Loucy (cell line): ENCODE data around the gene STOML3.

Experiments
- H2AFZ ChIP-seq: fragments of 200-600 bp; sonication (generic); 2 replicates; pipeline ENCODE4 v1.6.0; 2016; ENCODE audit warnings: antibody characterized with exemption, mild to moderate bottlenecking, low read length, moderate library complexity
- H3F3A ChIP-seq: fragments of 200-600 bp; 2 replicates; pipeline ENCODE4 v1.6.0; 2016; ENCODE audit warnings: antibody characterized with exemption, low read depth, mild to moderate bottlenecking
- H3K27me3 ChIP-seq: fragments of 200-600 bp; sonication (generic); 2 replicates; pipeline ENCODE4 v1.6.1; 2014; ENCODE audit warnings: low read length, mild to moderate bottlenecking; ENCODE audit not compliant: insufficient read depth, poor library complexity, severe bottlenecking
- H3K36me3 ChIP-seq: fragments of 200-600 bp; sonication (generic); 2 replicates; pipeline ENCODE4 v1.6.1; 2016; ENCODE audit warnings: low read length; ENCODE audit not compliant: insufficient read depth
- H3K4me1 ChIP-seq: fragments of 200-600 bp; sonication (generic); 2 replicates; pipeline ENCODE4 v1.5.1; 2014; ENCODE audit warnings: low read length, mild to moderate bottlenecking; ENCODE audit not compliant: insufficient read depth, poor library complexity, severe bottlenecking
- H3K4me2 ChIP-seq: fragments of 200-600 bp; sonication (generic); 2 replicates; pipeline ENCODE4 v1.6.0; 2014; ENCODE audit warnings: antibody characterized with exemption, low read length, low read depth, mild to moderate bottlenecking; ENCODE audit not compliant: poor library complexity, severe bottlenecking
- H3K4me3 ChIP-seq: fragments of 200-600 bp; sonication (generic); 2 replicates; pipeline ENCODE4 v1.5.1; 2014; ENCODE audit warnings: low read length, mild to moderate bottlenecking, mixed read lengths; ENCODE audit not compliant: poor library complexity, severe bottlenecking
- H3K79me2 ChIP-seq: fragments of 200-600 bp; sonication (generic); 2 replicates; pipeline ENCODE4 v1.6.1; 2014; ENCODE audit warnings: low read length; ENCODE audit not compliant: insufficient read depth
- H3K9ac ChIP-seq: fragments of 200-600 bp; sonication (generic); 2 replicates; pipeline ENCODE4 v1.6.0; 2014; ENCODE audit warnings: mild to moderate bottlenecking, low read depth, low read length, moderate library complexity; ENCODE audit not compliant: poor library complexity, severe bottlenecking
- H3K9me2 ChIP-seq: fragments of 200-600 bp; sonication (generic); replicated peaks from 2 replicates; pipeline ENCODE4 v1.6.1; 2016; ENCODE audit warnings: low read depth, low read length, mixed read lengths
- H3K9me3 ChIP-seq: fragments of 200-600 bp; sonication (generic); 2 replicates; pipeline ENCODE4 v1.6.1; 2014; ENCODE audit warnings: mild to moderate bottlenecking, antibody characterized with exemption, low read length, low read depth; ENCODE audit not compliant: insufficient read depth
- H4K20me1 ChIP-seq: fragments of 200-600 bp; sonication (generic); 2 replicates; pipeline ENCODE4 v1.6.0; 2014; ENCODE audit warnings: antibody characterized with exemption, low read length, mild to moderate bottlenecking; ENCODE audit not compliant: insufficient read depth, poor library complexity, severe bottlenecking
- EZH2phosphoT487 ChIP-seq: fragments of 200-600 bp; IDR thresholded peaks from 2 replicates; pipeline ENCODE4 v1.6.1; 2018; ENCODE audit warnings: antibody characterized with exemption, mild to moderate bottlenecking, moderate library complexity, borderline replicate concordance
- TF ChIP-seq, protein P1 (sequence below): fragments of 200-600 bp; sonication (generic); conservative IDR thresholded peaks from 2 replicates; pipeline ENCODE4 v1.5.1; 2014; ENCODE audit warnings: mild to moderate bottlenecking, antibody characterized with exemption, low read length

The STOML3 gene

DNA sequence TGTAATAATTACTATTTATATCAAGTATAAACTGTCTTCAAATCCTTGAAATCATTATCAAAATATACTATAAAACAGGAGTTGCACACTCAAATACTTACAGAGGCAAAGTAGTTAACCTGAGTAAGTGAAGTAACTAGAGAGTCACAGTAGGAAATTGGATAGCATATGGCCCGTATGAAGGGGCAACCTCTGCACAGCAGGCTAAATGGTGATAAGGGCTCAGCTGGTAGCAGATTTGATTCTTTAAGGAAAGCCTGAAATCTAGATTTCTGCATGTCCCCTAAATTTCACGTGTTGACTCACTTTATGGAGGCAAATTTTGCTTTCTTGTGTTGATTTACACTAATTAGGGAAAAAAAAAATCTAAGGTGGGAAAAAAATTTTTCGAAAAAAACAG lies 46.4 kb downstream of the STOML3 start:
- no peak overlapping the region for H2AFZ ChIP-seq
- H3K9me3 ChIP-seq, result no peaks in the 10 kb centered on the region
- H3K9me2 ChIP-seq, result no peaks in the 10 kb centered on the region
- H3K9ac ChIP-seq, result no peak overlapping the region
- TF ChIP-seq EZH2phosphoT487, result no peak
- TF ChIP-seq, protein P1, sequence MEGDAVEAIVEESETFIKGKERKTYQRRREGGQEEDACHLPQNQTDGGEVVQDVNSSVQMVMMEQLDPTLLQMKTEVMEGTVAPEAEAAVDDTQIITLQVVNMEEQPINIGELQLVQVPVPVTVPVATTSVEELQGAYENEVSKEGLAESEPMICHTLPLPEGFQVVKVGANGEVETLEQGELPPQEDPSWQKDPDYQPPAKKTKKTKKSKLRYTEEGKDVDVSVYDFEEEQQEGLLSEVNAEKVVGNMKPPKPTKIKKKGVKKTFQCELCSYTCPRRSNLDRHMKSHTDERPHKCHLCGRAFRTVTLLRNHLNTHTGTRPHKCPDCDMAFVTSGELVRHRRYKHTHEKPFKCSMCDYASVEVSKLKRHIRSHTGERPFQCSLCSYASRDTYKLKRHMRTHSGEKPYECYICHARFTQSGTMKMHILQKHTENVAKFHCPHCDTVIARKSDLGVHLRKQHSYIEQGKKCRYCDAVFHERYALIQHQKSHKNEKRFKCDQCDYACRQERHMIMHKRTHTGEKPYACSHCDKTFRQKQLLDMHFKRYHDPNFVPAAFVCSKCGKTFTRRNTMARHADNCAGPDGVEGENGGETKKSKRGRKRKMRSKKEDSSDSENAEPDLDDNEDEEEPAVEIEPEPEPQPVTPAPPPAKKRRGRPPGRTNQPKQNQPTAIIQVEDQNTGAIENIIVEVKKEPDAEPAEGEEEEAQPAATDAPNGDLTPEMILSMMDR, result no peak
- H3K4me2 ChIP-seq, result no peak overlapping the region
- H3F3A ChIP-seq, result no peaks in the 10 kb centered on the region
- no peaks in the 10 kb centered on the region for H3K27me3 ChIP-seq
- no peaks in the 10 kb centered on the region for H3K79me2 ChIP-seq
- H3K4me1 ChIP-seq, result no peaks in the 10 kb centered on the region
- H3K36me3 ChIP-seq, result no peaks in the 10 kb centered on the region
- no peak overlapping the region for H3K4me3 ChIP-seq
- H4K20me1 ChIP-seq, result no peaks in the 10 kb centered on the region

DNA sequence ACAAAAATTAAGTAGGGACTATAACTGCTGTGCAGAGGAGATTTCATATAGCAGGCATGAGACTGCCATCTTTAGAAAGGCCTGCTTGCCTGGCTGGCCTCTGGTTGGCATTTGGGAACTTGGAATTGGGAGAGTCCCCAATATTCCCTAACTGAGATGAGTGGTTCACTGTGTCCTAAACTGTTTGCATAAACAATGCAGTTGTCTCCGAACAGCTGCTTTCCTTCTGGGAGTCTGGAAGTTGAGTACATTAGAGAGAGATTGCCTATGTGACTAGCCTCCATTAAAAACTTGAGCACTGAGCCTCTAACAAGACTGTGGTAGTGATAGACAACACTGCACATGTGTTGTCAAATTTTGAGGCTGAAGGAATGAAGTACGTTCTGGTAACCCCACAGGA lies 47.4 kb downstream of the STOML3 start:
- no peak overlapping the region for H2AFZ ChIP-seq

DNA sequence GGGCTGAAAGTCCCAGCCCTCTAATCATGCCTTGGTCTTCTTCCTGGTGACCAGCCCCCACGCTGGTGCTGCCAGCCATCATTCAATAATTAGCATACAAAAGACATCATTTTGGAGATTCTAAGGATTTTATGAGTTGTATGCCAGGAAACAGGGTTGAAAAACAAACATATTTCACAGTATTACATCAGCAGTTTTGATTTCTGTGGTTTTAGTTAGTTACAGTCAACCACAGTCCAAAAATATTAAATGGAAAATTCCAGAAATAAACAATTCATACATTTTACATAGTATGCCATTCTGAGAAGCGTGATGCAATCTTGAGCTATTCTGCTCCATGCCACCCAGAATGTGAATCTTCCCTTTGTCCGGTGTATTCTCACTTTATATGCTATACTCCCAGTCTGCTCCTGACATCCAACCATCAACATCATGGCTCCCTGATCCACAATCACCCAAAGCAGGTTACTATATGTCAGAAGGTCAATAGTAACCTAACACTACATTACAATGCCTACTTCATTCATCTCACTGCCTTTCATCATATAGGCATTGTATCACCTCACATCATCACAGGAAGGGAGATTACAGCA lies 49.2 kb downstream of the STOML3 start:
- no peaks in the 10 kb centered on the region for H3K27me3 ChIP-seq
- H3K4me2 ChIP-seq, result no peak overlapping the region
- no peak overlapping the region for H3K4me3 ChIP-seq
- H3F3A ChIP-seq, result no peaks in the 10 kb centered on the region
- no peaks in the 10 kb centered on the region for H3K79me2 ChIP-seq
- no peaks in the 10 kb centered on the region for H4K20me1 ChIP-seq
- no peak overlapping the region for H3K9ac ChIP-seq
- H3K4me1 ChIP-seq, result no peaks in the 10 kb centered on the region
- TF ChIP-seq, protein P1, result no peak
- TF ChIP-seq EZH2phosphoT487, result no peak
- H3K36me3 ChIP-seq, result no peaks in the 10 kb centered on the region
- no peaks in the 10 kb centered on the region for H3K9me2 ChIP-seq
- no peak overlapping the region for H2AFZ ChIP-seq
- H3K9me3 ChIP-seq, result no peaks in the 10 kb centered on the region

More for the DNA sequence above, 47.4 kb downstream of the STOML3 start:
- no peaks in the 10 kb centered on the region for H3K9me2 ChIP-seq
- H3K4me1 ChIP-seq, result no peaks in the 10 kb centered on the region
- H3K79me2 ChIP-seq, result no peaks in the 10 kb centered on the region
- no peak overlapping the region for H3K9ac ChIP-seq
- TF ChIP-seq, protein P1, result no peak
- no peak for TF ChIP-seq EZH2phosphoT487
- H3K9me3 ChIP-seq, result no peaks in the 10 kb centered on the region
- no peaks in the 10 kb centered on the region for H3K27me3 ChIP-seq
- H3K36me3 ChIP-seq, result no peaks in the 10 kb centered on the region
- no peak overlapping the region for H3K4me2 ChIP-seq
- H3F3A ChIP-seq, result no peaks in the 10 kb centered on the region
- no peak overlapping the region for H3K4me3 ChIP-seq
- H4K20me1 ChIP-seq, result no peaks in the 10 kb centered on the region
